NCI-H1694 treated with DMSO at 0.1 percent for 48 hours (cell line): ENCODE measurements around the gene GPER1.
"Not testable (repeated sequence)": the region's sequence is repeated elsewhere in the genome, so short reads cannot be mapped to it uniquely, and the experiment has no call there.

Experiments
- DNase-seq: peaks from one replicate; lab custom pipeline; 2025; lab: John Stamatoyannopoulos, UW

The GPER1 gene

GRCh38 chr7:1070544-1071011 lies 17.3 kb upstream of the GPER1 start:
- DNase-seq = no peak

- no peak for DNase-seq
These were observed 16.1 kb upstream of the GPER1 start for GRCh38 chr7:1071731-1072254.

- DNase-seq = no peak
These were observed 14.6 kb upstream of the GPER1 start for GRCh38 chr7:1073142-1073977.

GRCh38 chr7:1074018-1074417 lies 13.9 kb upstream of the GPER1 start:
- not testable (repeated sequence) for DNase-seq

GRCh38 chr7:1074593-1075431 lies 13.1 kb upstream of the GPER1 start:
- DNase-seq = no peak

GRCh38 chr7:1076184-1077072 lies 11.5 kb upstream of the GPER1 start:
- DNase-seq = no peak

GRCh38 chr7:1078519-1078918 lies 9.4 kb upstream of the GPER1 start:
- DNase-seq = no peak

- no peak for DNase-seq
These were observed 8.9 kb upstream of the GPER1 start for GRCh38 chr7:1078985-1079384.

GRCh38 chr7:1079546-1079945 lies 8.4 kb upstream of the GPER1 start:
- no peak for DNase-seq

- DNase-seq = no peak
These were observed 7.5 kb upstream of the GPER1 start for GRCh38 chr7:1080252-1080920.

- no peak for DNase-seq
These were observed 7.0 kb upstream of the GPER1 start for GRCh38 chr7:1080921-1081255.

- DNase-seq = no peak
These were observed 6.6 kb upstream of the GPER1 start for GRCh38 chr7:1081336-1081735.

GRCh38 chr7:1081931-1082401 lies 5.9 kb upstream of the GPER1 start:
- DNase-seq = no peak

GRCh38 chr7:1083729-1084657 lies 3.9 kb upstream of the GPER1 start:
- no peak for DNase-seq

GRCh38 chr7:1085266-1085665 lies 2.6 kb upstream of the GPER1 start:
- no peak for DNase-seq

- no peak for DNase-seq
These were observed 1.9 kb upstream of the GPER1 start for GRCh38 chr7:1085910-1086421.

- peak; percentile 34 for DNase-seq
These were observed 1.1 kb upstream of the GPER1 start for GRCh38 chr7:1086588-1087464.

GRCh38 chr7:1087465-1087814 lies 473 bp upstream of the GPER1 start:
- no peak for DNase-seq

- no peak for DNase-seq
These were observed 2.3 kb downstream of the GPER1 start for GRCh38 chr7:1090236-1090635.
